SKM-1 (cell line): ENCODE measurements around the gene TP53BP1.
A peak's percentile ranks its signal among the peaks of the same experiment; 100 is the strongest.

Experiments
- DNase-seq: peaks from one replicate; lab custom pipeline; 2025; ENCODE audit not compliant: unreplicated experiment; lab: John Stamatoyannopoulos, UW

The TP53BP1 gene

DNA sequence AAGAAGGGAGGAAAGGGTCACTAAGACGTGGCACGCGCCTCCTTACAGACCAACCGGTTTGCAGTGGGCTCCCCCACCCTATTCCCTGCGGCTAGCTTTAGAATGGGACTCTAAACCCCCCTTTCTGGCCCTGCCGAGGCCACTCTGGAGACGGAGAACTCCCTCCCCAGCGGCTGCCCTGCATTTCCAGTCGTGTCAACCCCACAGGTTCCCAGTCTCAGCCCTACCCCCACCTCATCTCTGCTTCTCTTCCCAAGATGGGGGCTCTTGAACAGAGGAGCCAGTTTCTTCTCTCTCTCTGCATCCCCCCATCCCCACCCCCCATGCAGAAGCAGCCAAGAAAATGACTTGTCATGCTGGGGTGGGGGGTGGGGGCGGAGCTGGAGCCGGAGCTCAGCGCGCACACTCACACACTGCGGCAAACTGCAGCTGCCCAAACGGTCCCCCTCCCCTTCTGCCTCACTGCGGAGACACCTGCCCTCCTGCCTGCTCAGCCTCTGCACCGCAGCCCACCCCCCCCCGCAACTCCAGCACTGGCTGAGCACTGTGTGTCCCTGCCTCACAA lies 25.3 kb upstream of the TP53BP1 start:
- DNase-seq = no peak

DNA sequence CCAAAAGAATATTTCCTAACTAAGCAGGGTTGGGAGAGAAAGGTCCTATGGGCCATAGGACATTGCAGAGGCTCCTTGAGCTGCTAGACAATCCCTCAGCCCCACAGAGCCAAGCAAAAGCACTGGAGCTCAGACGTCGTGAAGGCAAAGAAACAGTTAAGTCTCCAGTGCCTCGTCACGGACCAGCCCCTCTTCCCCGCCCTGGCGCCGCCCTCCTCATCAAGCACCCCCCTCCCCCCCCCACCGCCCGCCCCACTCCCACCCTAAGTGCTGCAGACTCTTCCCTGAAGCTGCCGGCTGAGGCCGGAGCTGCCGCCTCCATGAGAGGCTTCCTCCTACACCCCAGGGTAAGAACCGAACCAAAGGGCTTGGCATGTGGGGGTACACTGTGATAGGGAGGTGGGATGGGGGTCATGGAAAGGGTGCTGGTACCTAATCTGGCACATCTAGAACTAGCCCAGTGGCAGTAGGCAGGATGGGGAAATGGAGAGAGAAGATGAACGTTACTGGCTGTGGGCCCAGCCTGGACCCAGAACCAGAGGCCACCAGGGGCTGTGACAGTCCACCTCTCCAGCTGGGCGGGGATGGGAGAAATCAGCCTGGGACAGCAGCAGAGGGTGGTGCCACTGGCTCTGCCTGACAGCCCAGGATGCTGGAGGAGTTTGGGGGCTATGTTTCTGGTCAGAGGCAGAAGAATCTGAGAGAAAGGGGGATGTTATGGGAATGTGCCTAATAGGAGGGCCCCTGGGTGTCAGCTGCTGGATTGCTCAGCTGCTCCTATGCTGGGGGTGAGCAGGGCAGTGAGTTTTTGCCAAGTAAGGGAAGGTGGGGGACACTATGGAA lies 24.6 kb upstream of the TP53BP1 start, which contains the start of gene MAP1A:
TSS of gene MAP1A (plus strand) at position 255 of the 843 bp plus-strand sequence. CDS start 3,866 bp downstream, outside the sequence.
- DNase-seq = no peak

DNA sequence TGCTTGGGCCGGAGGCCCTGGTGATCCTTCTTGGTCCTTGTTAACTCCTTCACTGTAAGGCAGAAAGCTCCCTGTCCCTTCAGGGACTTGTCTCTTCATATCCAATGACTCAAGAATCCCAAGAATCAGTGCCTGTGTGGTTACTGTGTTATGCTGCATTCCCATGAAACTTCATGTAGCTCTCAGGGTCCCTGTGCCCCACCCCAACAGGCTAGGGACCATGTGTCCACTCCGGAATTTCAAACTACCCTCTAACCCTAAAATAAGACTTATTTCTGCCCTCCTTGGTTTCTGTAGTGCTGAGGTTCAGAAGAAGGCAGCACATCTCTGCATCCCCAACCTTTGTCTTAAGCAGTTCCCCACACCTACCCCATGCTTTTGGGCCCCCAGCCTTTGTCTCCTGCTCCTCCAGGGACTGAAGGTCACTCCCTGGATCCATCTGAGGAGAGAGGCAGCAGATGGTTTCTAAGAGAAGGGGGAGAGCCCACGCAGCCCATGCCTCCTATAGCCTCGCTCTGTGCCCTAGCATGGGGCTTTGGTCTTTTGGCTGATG lies 23.9 kb upstream of the TP53BP1 start:
- DNase-seq = no peak

DNA sequence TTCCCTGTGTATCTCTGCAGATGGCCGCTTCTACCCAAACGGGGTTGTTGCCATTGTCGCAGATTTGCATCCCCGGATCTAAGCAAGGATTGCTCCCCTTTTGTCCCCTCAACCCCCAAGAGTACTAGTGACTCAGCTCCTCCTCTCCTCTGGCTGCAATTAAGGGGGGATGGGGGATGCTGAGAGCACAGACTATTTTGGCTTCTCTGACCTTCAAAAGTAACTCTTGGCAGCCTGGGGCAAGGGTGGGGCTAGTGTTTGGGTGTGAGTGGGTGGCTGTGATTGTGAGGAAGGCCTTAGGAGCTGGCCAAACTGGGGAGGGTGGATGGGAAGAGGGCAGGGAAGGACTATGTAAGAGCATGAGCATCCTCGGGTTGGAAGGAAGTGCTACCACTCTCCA lies 23.2 kb upstream of the TP53BP1 start:
- DNase-seq = no peak

DNA sequence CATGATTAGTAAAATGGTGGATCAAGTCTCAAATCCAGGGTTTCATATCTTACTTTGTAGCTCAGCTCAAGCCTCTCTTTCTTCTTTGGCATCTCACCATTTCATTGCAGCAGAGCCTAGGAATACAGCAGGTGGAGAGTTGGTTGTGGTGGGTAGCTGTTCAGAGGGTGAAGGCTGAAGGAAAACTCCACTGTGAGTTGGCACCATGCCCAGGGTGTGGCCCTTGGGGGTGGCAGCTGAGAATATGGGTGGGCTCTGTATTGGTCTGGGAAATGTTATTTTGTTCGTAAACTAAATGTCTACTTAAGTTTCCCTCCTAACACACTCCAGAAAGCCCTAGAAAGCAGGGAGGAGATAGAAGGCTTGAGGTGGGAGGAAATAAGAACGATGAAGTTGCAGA lies 22.8 kb upstream of the TP53BP1 start:
- DNase-seq = no peak

DNA sequence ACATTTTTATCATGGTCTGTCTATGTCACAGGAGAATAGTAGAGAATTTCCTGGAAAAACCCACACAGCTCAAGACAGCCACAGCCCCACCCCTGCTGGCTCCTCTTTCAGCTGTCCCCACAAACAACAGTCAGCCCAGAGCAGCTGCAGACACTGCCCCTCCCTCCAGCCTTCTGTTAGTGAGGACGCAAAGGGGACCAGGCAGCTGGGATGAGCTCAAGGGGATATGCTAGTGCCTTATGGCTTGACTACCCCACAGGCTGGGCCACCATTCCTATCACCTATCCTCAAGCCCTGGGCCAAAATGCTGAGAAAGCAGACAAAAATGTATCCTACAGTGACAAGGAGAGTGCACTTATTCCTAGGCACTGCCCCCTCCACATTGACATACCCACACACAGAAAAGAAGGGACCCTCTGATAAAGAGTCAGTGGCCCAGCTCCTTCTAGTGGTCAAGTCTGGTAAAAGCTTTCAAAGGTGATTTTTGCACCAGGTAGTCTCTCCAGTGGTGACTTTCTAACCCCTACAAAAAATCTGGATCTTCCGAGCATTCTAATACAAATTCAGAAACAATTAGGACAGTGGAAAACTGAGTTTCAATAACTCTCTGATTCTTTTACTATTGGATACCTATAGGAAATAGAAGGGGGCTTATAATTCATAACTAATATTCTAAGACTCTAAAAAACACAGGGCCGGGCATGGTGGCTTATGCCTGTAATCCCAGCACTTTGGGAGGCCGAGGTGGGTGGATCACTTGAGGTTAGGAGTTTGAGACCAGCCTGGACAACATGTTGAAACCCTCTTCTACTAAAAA lies 21.5 kb upstream of the TP53BP1 start:
- no peak for DNase-seq

DNA sequence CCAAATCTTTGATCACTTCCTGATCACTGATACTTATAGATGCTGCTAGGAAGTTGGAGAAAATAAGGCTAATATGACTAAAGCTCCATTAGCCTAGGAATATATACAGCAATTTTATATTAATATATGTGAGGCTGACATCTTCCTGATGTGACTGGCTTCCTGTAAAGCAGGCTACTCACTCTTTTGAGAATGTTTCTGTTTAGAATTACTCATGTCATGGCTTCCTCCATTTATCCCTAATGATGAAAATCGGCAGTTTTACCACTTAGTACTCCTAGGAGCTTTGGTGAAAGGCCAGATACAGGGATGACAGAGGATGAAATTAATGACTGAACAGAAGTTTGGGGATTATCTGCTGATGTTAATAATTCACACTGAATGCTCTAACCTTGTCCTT lies 20.6 kb upstream of the TP53BP1 start:
- DNase-seq = no peak

DNA sequence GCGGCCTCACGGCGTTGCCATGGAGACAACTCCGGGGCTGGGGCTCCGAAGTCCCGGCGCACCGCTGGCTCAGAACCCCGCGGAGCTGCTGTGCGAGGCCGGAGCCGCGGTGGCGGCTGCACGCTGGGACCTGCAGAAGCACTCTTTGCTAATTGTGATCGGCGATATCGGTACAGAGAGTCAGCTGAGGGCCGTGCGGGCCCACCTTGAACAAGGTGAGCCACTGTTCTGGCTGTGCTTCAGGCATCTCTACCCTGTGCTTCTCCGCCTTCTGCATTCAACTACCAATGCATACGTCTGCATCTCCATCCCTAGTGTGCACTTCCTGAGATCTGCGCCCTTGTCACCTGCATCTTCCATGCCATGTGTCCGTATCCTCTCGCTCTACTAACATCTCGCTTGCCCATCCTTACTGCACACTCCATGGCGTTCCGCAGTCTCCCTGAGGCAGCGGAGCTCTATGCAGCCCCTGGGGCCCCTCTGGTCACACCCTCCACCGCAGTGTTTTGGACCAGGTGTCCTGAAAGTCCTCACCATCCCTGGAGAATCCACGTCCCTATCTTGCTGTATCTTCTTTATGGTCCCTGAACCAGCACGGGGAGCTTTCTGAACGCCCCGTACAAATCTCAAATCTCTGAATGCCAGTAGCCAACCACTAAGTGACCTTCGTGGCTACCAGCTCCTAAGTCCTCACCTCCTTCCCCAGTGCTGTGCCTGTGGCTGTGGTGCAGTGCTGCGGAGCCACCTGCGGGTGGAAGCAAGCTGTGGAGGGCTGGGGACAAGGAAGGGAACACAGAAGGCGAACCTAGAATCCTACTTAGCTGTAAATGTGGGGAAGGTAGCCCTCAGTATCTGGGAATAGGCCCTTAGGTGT lies 18.3 kb upstream of the TP53BP1 start:
- DNase-seq = no peak

DNA sequence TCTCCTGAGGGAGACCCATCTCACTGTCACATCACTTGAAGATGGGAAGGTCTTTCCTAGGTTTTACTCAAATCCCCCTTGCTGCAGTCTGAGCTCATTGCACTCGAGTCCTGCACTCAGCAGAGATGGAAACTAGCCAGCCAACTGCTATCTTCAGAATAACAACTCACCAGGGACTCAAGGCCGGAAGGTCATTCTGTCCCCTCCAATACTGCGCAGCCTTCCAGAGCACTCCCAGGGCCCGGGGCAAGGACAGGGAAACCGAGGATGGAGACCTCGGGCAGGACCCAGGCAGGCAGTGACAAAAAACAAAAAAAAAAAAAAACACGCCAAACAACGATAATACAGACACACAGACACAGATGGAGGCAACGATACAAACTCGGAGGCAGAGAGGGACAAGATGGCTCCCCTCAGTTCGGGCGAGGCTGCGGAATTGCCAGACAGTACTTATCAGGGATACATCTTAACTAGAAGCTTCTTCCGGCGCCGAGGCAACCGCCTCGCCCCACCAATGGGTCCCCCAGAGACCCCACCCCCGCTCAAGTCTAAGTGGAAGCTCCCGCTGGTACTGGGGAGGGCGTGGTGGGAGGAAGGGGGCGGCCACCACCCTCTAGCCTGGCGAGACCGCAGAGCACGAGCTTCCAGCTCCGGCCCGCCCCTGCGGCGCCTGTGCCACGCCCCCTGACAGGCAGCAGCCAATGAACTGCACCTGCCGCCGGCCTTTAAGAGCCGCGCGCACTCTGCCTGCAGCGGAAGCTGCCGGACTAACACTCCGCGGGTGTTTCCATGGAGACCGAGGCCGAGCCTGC lies 17.4 kb upstream of the TP53BP1 start:
- DNase-seq = peak; percentile 97

DNA sequence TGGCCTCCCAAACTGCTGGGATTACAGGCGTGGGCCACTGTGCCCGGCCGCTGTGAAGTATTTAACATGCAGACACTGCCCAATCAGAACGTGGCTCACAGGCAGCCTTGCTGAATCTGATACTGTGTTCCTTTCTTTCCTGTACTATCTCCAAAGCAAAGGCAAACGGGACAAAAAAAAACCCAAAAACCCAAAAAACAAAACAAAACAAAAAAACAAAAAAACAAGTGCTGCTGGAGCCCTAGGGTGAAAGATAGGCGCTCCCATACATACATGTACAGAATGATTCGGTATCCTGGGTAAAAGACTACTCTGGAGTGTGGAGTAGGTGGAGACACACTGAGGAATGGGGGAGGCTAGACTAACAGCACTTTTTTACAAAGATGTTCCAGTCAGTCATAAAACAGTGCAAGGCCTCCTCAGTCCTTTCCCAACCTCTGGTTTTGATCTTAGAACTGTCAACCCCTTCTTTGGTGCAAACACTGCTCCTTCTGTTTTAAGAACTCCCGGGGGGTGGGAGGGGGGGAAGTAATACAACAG lies 16.8 kb upstream of the TP53BP1 start:
- no peak for DNase-seq

DNA sequence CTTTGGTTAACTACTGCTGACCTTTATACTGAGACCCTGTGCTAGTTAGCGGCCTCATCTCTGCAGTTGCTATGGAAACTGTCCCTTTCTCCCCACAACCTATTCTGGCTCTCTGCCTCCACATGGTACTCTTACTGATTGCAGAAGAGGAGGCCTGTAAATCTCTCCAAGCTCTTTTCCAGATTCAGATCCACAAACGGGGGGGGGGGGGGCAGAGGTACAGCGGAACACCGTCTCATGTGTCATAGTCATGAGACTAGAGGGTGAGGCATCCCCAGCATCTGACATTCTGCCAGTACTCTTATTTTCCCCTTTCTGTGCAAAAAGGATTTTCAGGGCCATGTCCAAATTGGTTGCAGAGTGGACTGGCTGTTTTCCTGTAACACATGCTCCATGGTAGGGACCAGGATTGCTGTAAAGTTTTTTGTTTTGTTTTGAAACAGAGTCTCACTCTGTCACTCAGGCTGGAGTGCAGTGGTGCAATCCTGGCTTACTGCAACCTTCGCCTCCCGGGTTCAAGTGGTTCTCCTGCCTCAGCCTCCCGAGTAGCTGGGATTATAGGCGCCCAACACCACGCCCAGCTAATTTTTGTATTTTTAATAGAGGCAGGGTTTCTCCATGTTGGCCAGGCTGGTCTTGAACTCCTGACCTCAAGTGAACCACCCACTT lies 16.2 kb upstream of the TP53BP1 start:
- DNase-seq = no peak

DNA sequence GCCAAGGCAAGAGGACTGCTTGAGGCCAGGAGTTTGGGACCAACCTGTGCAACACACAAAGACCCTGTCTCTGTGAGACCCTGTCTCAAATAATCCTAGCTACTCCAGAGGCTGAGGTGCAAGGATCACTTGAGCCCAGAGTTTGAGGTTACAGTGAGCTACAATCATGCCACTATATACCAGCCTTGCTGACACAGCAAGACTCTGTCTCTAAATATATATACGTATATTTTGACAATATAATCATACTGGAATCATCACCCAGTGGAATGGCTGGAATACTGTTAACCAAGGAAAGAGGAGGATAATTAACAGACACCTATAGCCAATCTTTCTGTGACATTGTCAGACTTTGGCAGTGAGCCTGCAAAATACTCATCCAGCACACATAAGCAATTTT lies 15.5 kb upstream of the TP53BP1 start:
- DNase-seq = no peak

DNA sequence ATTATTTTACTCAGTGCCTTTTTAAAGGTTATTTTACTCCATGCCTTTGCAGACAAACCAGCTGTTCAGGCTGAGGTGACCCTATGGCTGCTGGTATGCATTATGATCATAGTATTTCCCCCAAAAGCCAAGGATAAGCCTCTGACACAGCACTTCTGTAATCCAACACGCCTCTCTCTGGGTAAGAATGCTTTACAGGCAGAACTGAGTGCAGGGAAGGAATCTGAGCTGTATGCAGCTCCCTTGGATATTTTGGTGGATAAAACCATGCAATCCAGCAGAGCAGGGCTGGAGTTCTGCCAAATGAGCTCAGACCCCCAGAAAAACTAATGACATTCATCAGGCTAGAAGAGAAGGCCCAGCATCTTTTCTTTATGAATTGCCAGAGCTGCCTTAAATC lies 12.8 kb upstream of the TP53BP1 start:
- no peak for DNase-seq

DNA sequence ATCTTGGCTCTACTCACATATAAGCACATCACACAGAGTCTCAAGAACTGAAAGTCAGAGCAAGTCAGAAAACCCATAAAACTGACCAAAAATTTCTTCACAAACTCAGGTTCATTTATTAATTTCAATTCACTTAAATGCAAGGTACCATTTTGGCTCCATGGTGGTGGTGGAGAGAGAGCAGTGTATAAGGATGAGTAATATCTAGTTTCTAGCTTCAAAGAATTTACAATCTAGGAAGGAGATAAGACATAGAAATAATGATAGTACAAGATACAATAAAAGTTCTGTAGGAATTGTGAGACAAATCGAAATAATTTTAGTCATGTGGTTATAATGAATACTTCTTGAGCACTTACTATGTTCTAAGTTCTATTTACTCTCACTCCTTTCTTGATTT lies 6.7 kb upstream of the TP53BP1 start:
- DNase-seq = no peak

DNA sequence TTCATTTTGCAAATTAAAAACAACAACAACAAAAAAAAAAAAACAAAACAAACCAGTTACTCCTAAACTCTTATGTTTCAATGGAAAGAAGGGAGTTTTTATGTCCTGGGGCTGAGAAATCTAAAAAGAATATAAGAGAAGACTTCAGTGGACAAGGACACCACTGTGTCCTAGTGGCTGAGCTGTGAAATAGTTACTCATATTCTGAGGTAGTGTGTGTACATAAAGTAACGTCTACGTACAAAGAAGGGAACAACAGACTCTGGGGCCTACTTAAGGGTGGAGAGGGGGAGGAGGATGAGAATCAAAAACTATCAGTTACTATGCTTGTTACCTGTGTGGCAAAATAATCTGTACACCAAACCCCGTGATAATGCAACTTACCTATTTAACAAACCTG lies 6.0 kb upstream of the TP53BP1 start:
- no peak for DNase-seq

DNA sequence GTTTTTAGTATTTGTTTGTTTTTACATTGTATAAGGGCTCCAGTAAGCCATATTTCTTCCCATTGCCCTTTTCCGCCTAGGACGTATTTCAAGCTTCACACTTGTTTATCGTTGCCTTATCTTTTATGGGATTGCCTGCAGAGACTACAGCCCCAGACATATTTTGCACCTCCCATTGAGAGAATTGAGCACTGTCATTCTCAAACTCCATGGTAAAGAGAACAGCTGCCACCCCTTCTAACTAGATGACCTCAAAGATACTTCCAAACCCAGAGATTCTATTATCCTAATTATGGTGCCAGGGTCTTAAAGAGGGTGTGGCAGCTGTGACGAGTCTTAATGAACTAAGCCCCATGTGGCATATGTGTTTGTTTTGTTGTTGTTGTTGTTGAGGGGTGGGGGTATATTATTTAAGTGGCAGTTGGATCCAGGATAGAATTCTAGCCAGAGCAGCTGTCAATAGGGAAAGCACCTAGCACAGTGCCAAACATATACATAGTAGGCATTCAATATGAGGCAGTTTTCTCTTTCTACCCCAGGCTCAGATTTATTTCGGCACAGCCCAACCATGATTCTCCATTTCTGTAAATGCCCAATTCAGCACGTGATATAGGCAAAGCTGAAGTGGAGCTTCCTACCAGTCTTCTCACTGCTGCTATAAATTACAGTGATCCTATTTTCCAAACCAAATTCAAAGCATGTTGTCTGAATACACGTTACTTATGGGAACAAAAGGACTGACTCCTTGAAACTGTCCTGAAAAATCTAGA lies 932 bp upstream of the TP53BP1 start:
- no peak for DNase-seq

DNA sequence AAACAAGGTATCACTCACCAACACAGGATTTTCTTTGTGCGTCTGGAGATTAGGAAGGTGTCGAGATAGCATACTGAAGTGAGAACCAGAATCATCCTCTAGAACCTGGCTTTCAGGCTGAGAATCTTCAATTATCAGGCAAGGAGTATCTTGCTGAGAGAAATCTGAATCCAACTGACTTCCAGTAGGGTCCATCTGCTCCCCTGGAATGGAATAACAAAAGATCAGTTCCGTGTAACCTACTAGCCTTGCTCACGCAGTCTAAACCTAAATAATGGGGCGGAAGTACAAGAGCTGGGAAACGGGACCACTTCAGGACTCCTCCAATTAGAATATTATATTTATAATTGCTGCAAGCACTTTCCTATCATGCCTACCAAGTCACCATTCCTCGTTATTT lies 690 bp downstream of the TP53BP1 start:
- no peak for DNase-seq

DNA sequence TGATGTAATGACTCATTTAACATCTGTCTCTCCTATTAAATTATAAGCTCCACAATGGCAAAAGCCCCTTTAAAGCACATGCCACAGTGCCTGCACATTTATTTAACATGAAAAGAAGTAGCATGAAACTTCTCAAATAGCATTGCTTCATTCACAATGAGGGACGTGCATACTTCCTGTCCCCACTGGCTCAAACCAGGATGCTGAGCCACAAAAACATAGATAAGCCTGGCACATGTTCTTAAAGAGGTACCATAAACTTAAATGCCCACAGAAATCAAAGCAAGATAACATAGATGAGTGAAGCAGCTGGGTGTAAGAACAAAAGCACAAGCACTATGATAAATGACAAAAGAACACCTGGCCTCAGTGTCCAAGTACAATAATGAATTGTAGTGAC lies 3.8 kb downstream of the TP53BP1 start:
- no peak for DNase-seq
